Stromal cell of bone marrow (primary cell): ENCODE results near the gene GSKIP.

Experiments
- DNase-seq: peaks from one replicate; pipeline ENCODE4 v3.0.0-alpha.2; 2012; ENCODE audit warnings: low read depth

The GSKIP gene

GRCh38 chr14:96418075-96418474, 54.7 kb downstream of the GSKIP start:
- no peak for DNase-seq

- DNase-seq, result no peak
Observed at GRCh38 chr14:96421236-96421635, 57.9 kb downstream of the GSKIP start.

GRCh38 chr14:96422992-96423391, 59.7 kb downstream of the GSKIP start:
- DNase-seq, result no peak

GRCh38 chr14:96423446-96424108, 60.3 kb downstream of the GSKIP start:
- no peak for DNase-seq

GRCh38 chr14:96424109-96424989, 61.0 kb downstream of the GSKIP start:
- peak; percentile 43 for DNase-seq

- no peak for DNase-seq
Observed at GRCh38 chr14:96434040-96434439, 70.7 kb downstream of the GSKIP start.
